ENCODE results near the gene CRADD.
A peak's percentile ranks its signal among the peaks of the same experiment; 100 is the strongest.

The CRADD gene

GRCh38 chr12:93813972-93814821 lies 137.0 kb downstream of the CRADD start:
- DNase-seq = peak; percentile 37 to 67 (median 59)

GRCh38 chr12:93818488-93819049 lies 141.4 kb downstream of the CRADD start:
- DNase-seq = no peak

GRCh38 chr12:93819050-93819491 lies 141.9 kb downstream of the CRADD start:
- no peak for DNase-seq

- DNase-seq = peak; percentile 36 to 61 (median 43)
These were observed 146.6 kb downstream of the CRADD start for GRCh38 chr12:93823616-93824391.

GRCh38 chr12:93824514-93825500 lies 147.6 kb downstream of the CRADD start:
- DNase-seq = no peak

- DNase-seq = no peak
These were observed 148.3 kb downstream of the CRADD start for GRCh38 chr12:93825501-93825888.

- no peak for DNase-seq
These were observed 148.9 kb downstream of the CRADD start for GRCh38 chr12:93825931-93826555.

- DNase-seq = no peak
These were observed 150.0 kb downstream of the CRADD start for GRCh38 chr12:93827179-93827578.

- no peak for DNase-seq
These were observed 150.5 kb downstream of the CRADD start for GRCh38 chr12:93827669-93828068.

- no peak for DNase-seq
These were observed 151.8 kb downstream of the CRADD start for GRCh38 chr12:93829016-93829415.

- no peak for DNase-seq
These were observed 154.2 kb downstream of the CRADD start for GRCh38 chr12:93831374-93831773.

- DNase-seq = peak in 1 of 4 experiments; percentile 13
These were observed 155.0 kb downstream of the CRADD start for GRCh38 chr12:93832131-93832530.

GRCh38 chr12:93833946-93834345 lies 156.8 kb downstream of the CRADD start:
- DNase-seq = no peak

- no peak for DNase-seq
These were observed 159.6 kb downstream of the CRADD start for GRCh38 chr12:93836620-93837260.

- DNase-seq = no peak
These were observed 161.0 kb downstream of the CRADD start for GRCh38 chr12:93838193-93838592.

- DNase-seq = no peak
These were observed 161.9 kb downstream of the CRADD start for GRCh38 chr12:93839064-93839463.

GRCh38 chr12:93841671-93842070 lies 164.5 kb downstream of the CRADD start:
- no peak for DNase-seq

GRCh38 chr12:93844164-93844784 lies 167.1 kb downstream of the CRADD start:
- DNase-seq = no peak

- DNase-seq = no peak
These were observed 169.9 kb downstream of the CRADD start for GRCh38 chr12:93846936-93847516.

Data from suppressor macrophage (primary cell).